ENCODE data around the gene SSBP3. TPM values are rescaled to one million over a fixed set of nuclear protein-coding genes. Genes with fewer than 3 reads are reported as not detected.
A peak's percentile ranks its signal among the peaks of the same experiment; 100 is the strongest.

Gene SSBP3
- total RNA-seq, 4 donors from 2014 or later: 32.0 to 70.2 (median 60.3) TPM

- no peak for DNase-seq (ENCODE audit: low spot score in 2 of 2)
- 53 to 57% methylated on average over 8 of the region's 8 CpGs for WGBS, 2 donors
- Histone ChIP-seq H3K36me3 (peaks cover 0 to 82% (median 5%) of the 10 kb centered on the region in 3 donors), H3K4me1 (peaks cover 0 to 64% (median 14%) of the 10 kb centered on the region in 4 donors), H3K27ac (peak overlapping the region in 2 of 4 donors; percentile 74 to 83), H3K4me3 (no peak overlapping the region), H3K9me3 (no peaks in the 10 kb centered on the region), H3K27me3 (no peaks in the 10 kb centered on the region)
- TF ChIP-seq POLR2A (IDR thresholded peaks at IDR 0.05) (no peak), CTCF (IDR thresholded peaks at IDR 0.05) (no peak), EP300 (IDR thresholded peaks at IDR 0.05) (no peak)
These were observed 9.8 kb downstream of the SSBP3 start for GRCh38 chr1:54396261-54396933.

GRCh38 chr1:54395281-54395934, 10.8 kb downstream of the SSBP3 start:
- H3K27ac ChIP-seq: peak overlapping the region in 2 of 4 donors; percentile 2 to 38
- H3K27me3 ChIP-seq: no peaks in the 10 kb centered on the region
- H3K36me3 ChIP-seq: peaks cover 0 to 82% (median 5%) of the 10 kb centered on the region in 3 donors
- peaks cover 0 to 66% (median 17%) of the 10 kb centered on the region in 4 donors for H3K4me1 ChIP-seq
- 90 to 91% methylated on average over 11 of the region's 11 CpGs for WGBS, 2 donors
- H3K9me3 ChIP-seq: no peaks in the 10 kb centered on the region
- no peak for TF ChIP-seq EP300 (IDR thresholded peaks at IDR 0.05)
- TF ChIP-seq CTCF (IDR thresholded peaks at IDR 0.05): no peak
- TF ChIP-seq POLR2A (IDR thresholded peaks at IDR 0.05): no peak
- DNase-seq (ENCODE audit: low spot score in 2 of 2): no peak
- no peak overlapping the region for H3K4me3 ChIP-seq

GRCh38 chr1:54394104-54394503, 12.1 kb downstream of the SSBP3 start:
- Histone ChIP-seq H3K27ac (no peak overlapping the region), H3K4me3 (no peak overlapping the region), H3K27me3 (no peaks in the 10 kb centered on the region), H3K4me1 (peaks cover 0 to 67% (median 17%) of the 10 kb centered on the region in 4 donors), H3K9me3 (no peaks in the 10 kb centered on the region), H3K36me3 (peaks cover 0 to 72% (median 2%) of the 10 kb centered on the region in 3 donors)
- TF ChIP-seq EP300 (IDR thresholded peaks at IDR 0.05): no peak
- 95 to 96% methylated on average over 4 of the region's 4 CpGs for WGBS, 2 donors
- no peak for DNase-seq (ENCODE audit: low spot score in 2 of 2)

GRCh38 chr1:54392401-54392800, 13.8 kb downstream of the SSBP3 start:
- Histone ChIP-seq H3K36me3 (peaks cover 0 to 55% (median 0%) of the 10 kb centered on the region in 3 donors), H3K4me1 (peaks cover 0 to 67% (median 14%) of the 10 kb centered on the region in 4 donors), H3K27me3 (no peaks in the 10 kb centered on the region), H3K27ac (peak overlapping the region in 1 of 4 donors; percentile 69), H3K4me3 (no peak overlapping the region), H3K9me3 (no peaks in the 10 kb centered on the region)
- no peak for DNase-seq (ENCODE audit: low spot score in 2 of 2)
- TF ChIP-seq EP300 (IDR thresholded peaks at IDR 0.05) (no peak), CTCF (IDR thresholded peaks at IDR 0.05) (no peak), POLR2A (IDR thresholded peaks at IDR 0.05) (no peak)
- 49 to 52% methylated on average over 3 of the region's 3 CpGs for WGBS, 2 donors

GRCh38 chr1:54391450-54392209, 14.6 kb downstream of the SSBP3 start:
- Histone ChIP-seq H3K27me3 (no peaks in the 10 kb centered on the region), H3K4me3 (no peak overlapping the region), H3K27ac (peak overlapping the region in 2 of 4 donors; percentile 52 to 69), H3K9me3 (no peaks in the 10 kb centered on the region), H3K4me1 (peaks cover 0 to 67% (median 10%) of the 10 kb centered on the region in 4 donors), H3K36me3 (peaks cover 0 to 50% (median 0%) of the 10 kb centered on the region in 3 donors)
- 56 to 73% methylated on average over 12 to 15 of the region's 15 CpGs for WGBS, 2 donors
- DNase-seq (ENCODE audit: low spot score in 2 of 2): no peak
- TF ChIP-seq EP300 (IDR thresholded peaks at IDR 0.05) (no peak), POLR2A (IDR thresholded peaks at IDR 0.05) (no peak), CTCF (IDR thresholded peaks at IDR 0.05) (no peak)

All from tibial nerve (tissue), 4 donors.